OCI-LY3 (cell line): ENCODE data around the gene SMYD4.

ENCODE experiments used
- EZH2phosphoT487 ChIP-seq: fragments of 200-600 bp; shearing (Covaris generic); IDR thresholded peaks from 2 replicates; pipeline ENCODE4 v1.6.1; 2018; ENCODE audit warnings: antibody characterized with exemption, mixed run types, low read depth
- TF ChIP-seq, protein P1 (sequence below): fragments of 200-600, 300-600 bp; sonication (generic); IDR thresholded peaks from 2 replicates; pipeline ENCODE4 v1.5.1; 2014; ENCODE audit warnings: antibody characterized with exemption, low read length, low read depth

GRCh38 chr17:1736348-1737281, 93.1 kb downstream of the SMYD4 start:
- TF ChIP-seq, protein P1, sequence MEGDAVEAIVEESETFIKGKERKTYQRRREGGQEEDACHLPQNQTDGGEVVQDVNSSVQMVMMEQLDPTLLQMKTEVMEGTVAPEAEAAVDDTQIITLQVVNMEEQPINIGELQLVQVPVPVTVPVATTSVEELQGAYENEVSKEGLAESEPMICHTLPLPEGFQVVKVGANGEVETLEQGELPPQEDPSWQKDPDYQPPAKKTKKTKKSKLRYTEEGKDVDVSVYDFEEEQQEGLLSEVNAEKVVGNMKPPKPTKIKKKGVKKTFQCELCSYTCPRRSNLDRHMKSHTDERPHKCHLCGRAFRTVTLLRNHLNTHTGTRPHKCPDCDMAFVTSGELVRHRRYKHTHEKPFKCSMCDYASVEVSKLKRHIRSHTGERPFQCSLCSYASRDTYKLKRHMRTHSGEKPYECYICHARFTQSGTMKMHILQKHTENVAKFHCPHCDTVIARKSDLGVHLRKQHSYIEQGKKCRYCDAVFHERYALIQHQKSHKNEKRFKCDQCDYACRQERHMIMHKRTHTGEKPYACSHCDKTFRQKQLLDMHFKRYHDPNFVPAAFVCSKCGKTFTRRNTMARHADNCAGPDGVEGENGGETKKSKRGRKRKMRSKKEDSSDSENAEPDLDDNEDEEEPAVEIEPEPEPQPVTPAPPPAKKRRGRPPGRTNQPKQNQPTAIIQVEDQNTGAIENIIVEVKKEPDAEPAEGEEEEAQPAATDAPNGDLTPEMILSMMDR = no peak
- TF ChIP-seq EZH2phosphoT487 = no peak
